Measurements from ENCODE around the gene SNRPD2.

Gene SNRPD2

DNA sequence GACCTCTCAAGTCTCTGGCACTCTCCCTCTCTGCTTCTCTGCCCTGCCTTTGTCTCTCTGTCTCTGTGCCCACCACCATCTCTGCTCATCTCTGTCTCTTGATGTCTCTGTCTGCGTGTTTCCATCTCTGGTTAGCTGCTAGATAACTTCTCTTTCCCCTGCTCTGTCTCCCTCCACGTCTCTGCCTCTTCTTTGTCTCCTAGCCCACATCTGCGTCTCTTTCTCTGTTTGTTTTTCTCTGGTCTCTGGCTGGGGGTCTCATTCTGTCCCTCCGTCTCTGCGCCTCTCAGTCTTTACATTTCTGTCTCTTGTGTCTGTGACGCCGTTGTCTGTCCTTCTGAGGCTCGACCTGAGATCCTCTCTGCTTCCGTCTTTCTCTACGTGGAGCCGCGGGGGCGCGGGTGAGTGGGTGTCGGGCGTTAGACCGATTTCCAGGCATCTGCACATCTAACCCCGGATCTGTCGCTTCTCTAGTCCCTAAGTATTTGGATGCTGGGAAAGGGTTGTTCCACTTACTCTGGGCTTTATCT is 23.3 kb downstream of the SNRPD2 start:
- Histone ChIP-seq H3K27ac (ENCODE audit: low read length) (no peak overlapping the region), H3K36me3 (ENCODE audit: insufficient read depth, low read depth, low read length) (no peaks in the 10 kb centered on the region), H3K4me3 (ENCODE audit: low read length) (peak overlapping the region; percentile 66), H3K4me1 (ENCODE audit: insufficient read depth, low read length) (peaks cover 10% of the 10 kb centered on the region; the same call in 1 of the 2 replicates), H3K9me3 (ENCODE audit: insufficient read depth, low read depth, low read length) (no peaks in the 10 kb centered on the region), H3K9ac (ENCODE audit: low read depth, low read length) (no peak overlapping the region), H3K27me3 (ENCODE audit: insufficient read depth, low read length) (peaks cover 45% of the 10 kb centered on the region)

GRCh38 chr19:45667620-45668341 is 24.0 kb downstream of the SNRPD2 start, which contains the start of gene GIPR:
Gene GIPR (plus strand): TSS chr19:45668221. CDS start chr19:45669521, 1,300 bp downstream.
- no peaks in the 10 kb centered on the region for H3K36me3 ChIP-seq (ENCODE audit: insufficient read depth, low read depth, low read length)
- peak within 1 kb of the TSS; percentile 66 for H3K4me3 ChIP-seq (ENCODE audit: low read length)
- H3K27ac ChIP-seq (ENCODE audit: low read length), result no peak within 1 kb of the TSS
- no peak within 1 kb of the TSS for H3K9ac ChIP-seq (ENCODE audit: low read depth, low read length)
- peaks cover 45% of the 10 kb centered on the region for H3K27me3 ChIP-seq (ENCODE audit: insufficient read depth, low read length)
- H3K4me1 ChIP-seq (ENCODE audit: insufficient read depth, low read length), result peaks cover 10% of the 10 kb centered on the region; the same call in 1 of the 2 replicates
- no peaks in the 10 kb centered on the region for H3K9me3 ChIP-seq (ENCODE audit: insufficient read depth, low read depth, low read length)

- no peaks in the 10 kb centered on the region for H3K9me3 ChIP-seq (ENCODE audit: insufficient read depth, low read depth, low read length)
- H3K27ac ChIP-seq (ENCODE audit: low read length), result no peak overlapping the region
- peaks cover 10% of the 10 kb centered on the region; the same call in 1 of the 2 replicates for H3K4me1 ChIP-seq (ENCODE audit: insufficient read depth, low read length)
- H3K36me3 ChIP-seq (ENCODE audit: insufficient read depth, low read depth, low read length), result no peaks in the 10 kb centered on the region
- H3K27me3 ChIP-seq (ENCODE audit: insufficient read depth, low read length), result peaks cover 24% of the 10 kb centered on the region
- H3K9ac ChIP-seq (ENCODE audit: low read depth, low read length), result no peak overlapping the region
- H3K4me3 ChIP-seq (ENCODE audit: low read length), result no peak overlapping the region
These were observed 27.2 kb downstream of the SNRPD2 start for GRCh38 chr19:45664575-45664974.

GRCh38 chr19:45663800-45664199 is 28.0 kb downstream of the SNRPD2 start:
- Histone ChIP-seq H3K27me3 (ENCODE audit: insufficient read depth, low read length) (peaks cover 16% of the 10 kb centered on the region), H3K36me3 (ENCODE audit: insufficient read depth, low read depth, low read length) (no peaks in the 10 kb centered on the region), H3K27ac (ENCODE audit: low read length) (no peak overlapping the region), H3K9me3 (ENCODE audit: insufficient read depth, low read depth, low read length) (no peaks in the 10 kb centered on the region), H3K4me3 (ENCODE audit: low read length) (no peak overlapping the region), H3K9ac (ENCODE audit: low read depth, low read length) (no peak overlapping the region), H3K4me1 (ENCODE audit: insufficient read depth, low read length) (peaks cover 10% of the 10 kb centered on the region; the same call in 1 of the 2 replicates)

GRCh38 chr19:45660636-45661035 is 31.1 kb downstream of the SNRPD2 start:
- H3K9me3 ChIP-seq (ENCODE audit: insufficient read depth, low read depth, low read length), result no peaks in the 10 kb centered on the region
- no peak overlapping the region for H3K27ac ChIP-seq (ENCODE audit: low read length)
- H3K9ac ChIP-seq (ENCODE audit: low read depth, low read length), result no peak overlapping the region
- no peaks in the 10 kb centered on the region for H3K4me1 ChIP-seq (ENCODE audit: insufficient read depth, low read length)
- H3K36me3 ChIP-seq (ENCODE audit: insufficient read depth, low read depth, low read length), result no peaks in the 10 kb centered on the region
- H3K27me3 ChIP-seq (ENCODE audit: insufficient read depth, low read length), result no peaks in the 10 kb centered on the region; the same call in 1 of the 2 replicates
- H3K4me3 ChIP-seq (ENCODE audit: low read length), result no peak overlapping the region

- Histone ChIP-seq H3K9me3 (ENCODE audit: insufficient read depth, low read depth, low read length) (no peaks in the 10 kb centered on the region), H3K36me3 (ENCODE audit: insufficient read depth, low read depth, low read length) (no peaks in the 10 kb centered on the region), H3K4me3 (ENCODE audit: low read length) (no peak overlapping the region), H3K27me3 (ENCODE audit: insufficient read depth, low read length) (no peaks in the 10 kb centered on the region; the same call in 1 of the 2 replicates), H3K9ac (ENCODE audit: low read depth, low read length) (no peak overlapping the region), H3K27ac (ENCODE audit: low read length) (no peak overlapping the region), H3K4me1 (ENCODE audit: insufficient read depth, low read length) (no peaks in the 10 kb centered on the region)
These were observed 32.5 kb downstream of the SNRPD2 start for GRCh38 chr19:45659096-45659729.

GRCh38 chr19:45657520-45658167 is 34.1 kb downstream of the SNRPD2 start:
- no peak overlapping the region for H3K9ac ChIP-seq (ENCODE audit: low read depth, low read length)
- H3K4me1 ChIP-seq (ENCODE audit: insufficient read depth, low read length), result no peaks in the 10 kb centered on the region
- no peak overlapping the region for H3K4me3 ChIP-seq (ENCODE audit: low read length)
- no peaks in the 10 kb centered on the region for H3K36me3 ChIP-seq (ENCODE audit: insufficient read depth, low read depth, low read length)
- no peaks in the 10 kb centered on the region; the same call in 1 of the 2 replicates for H3K27me3 ChIP-seq (ENCODE audit: insufficient read depth, low read length)
- no peaks in the 10 kb centered on the region for H3K9me3 ChIP-seq (ENCODE audit: insufficient read depth, low read depth, low read length)
- no peak overlapping the region for H3K27ac ChIP-seq (ENCODE audit: low read length)

GRCh38 chr19:45655073-45655472 is 36.7 kb downstream of the SNRPD2 start:
- no peaks in the 10 kb centered on the region for H3K9me3 ChIP-seq (ENCODE audit: insufficient read depth, low read depth, low read length)
- no peaks in the 10 kb centered on the region for H3K36me3 ChIP-seq (ENCODE audit: insufficient read depth, low read depth, low read length)

DNA sequence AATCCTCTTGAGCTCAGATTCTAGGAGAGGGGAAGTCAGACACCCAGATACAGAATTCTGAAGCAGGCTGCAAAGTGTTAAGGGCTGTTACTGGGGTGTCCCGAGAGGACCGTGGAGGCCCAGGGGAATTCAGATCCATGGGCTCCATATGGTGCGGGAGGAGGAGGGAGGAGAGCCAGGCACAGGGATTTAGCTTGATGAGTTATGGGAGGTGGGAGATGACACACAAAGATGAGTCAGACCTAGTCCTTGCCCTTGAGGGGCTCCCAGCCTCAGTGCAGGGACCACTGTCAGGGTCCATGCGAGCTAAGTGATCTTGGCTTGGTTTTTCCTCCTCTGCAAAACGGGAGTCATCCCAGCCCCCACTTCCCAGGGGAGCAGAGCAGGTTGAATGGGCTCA is 38.1 kb downstream of the SNRPD2 start:
- Histone ChIP-seq H3K4me1 (ENCODE audit: insufficient read depth, low read length) (no peaks in the 10 kb centered on the region), H3K27ac (ENCODE audit: low read length) (no peak overlapping the region), H3K27me3 (ENCODE audit: insufficient read depth, low read length) (no peaks in the 10 kb centered on the region), H3K9me3 (ENCODE audit: insufficient read depth, low read depth, low read length) (no peaks in the 10 kb centered on the region), H3K36me3 (ENCODE audit: insufficient read depth, low read depth, low read length) (no peaks in the 10 kb centered on the region), H3K4me3 (ENCODE audit: low read length) (no peak overlapping the region), H3K9ac (ENCODE audit: low read depth, low read length) (no peak overlapping the region)

More at GRCh38 chr19:45655073-45655472, 36.7 kb downstream of the SNRPD2 start:
- Histone ChIP-seq H3K4me1 (ENCODE audit: insufficient read depth, low read length) (no peaks in the 10 kb centered on the region), H3K9ac (ENCODE audit: low read depth, low read length) (no peak overlapping the region), H3K27ac (ENCODE audit: low read length) (no peak overlapping the region), H3K27me3 (ENCODE audit: insufficient read depth, low read length) (no peaks in the 10 kb centered on the region; the same call in 1 of the 2 replicates), H3K4me3 (ENCODE audit: low read length) (no peak overlapping the region)

DNA sequence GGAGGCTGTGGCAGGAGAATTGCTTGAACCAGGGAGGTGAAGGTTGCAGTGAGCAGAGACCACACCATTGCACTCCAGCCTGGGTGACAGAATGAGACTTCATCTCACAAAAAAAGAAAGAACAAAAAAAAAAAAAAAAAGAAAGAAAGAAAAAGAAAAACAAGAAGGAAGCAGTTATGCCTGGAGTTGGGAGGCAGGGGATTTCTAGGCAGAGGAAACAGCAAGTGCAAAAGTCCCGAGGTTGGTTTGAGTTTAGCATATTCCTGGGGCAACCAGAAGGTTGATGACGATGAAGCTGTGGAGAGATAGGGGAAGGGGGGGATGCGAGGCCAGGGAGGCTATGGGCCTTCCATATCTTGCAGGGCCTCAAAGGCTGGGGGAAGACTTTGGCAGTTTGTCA is 41.0 kb downstream of the SNRPD2 start:
- H3K4me1 ChIP-seq (ENCODE audit: insufficient read depth, low read length), result no peaks in the 10 kb centered on the region
- no peak overlapping the region for H3K27ac ChIP-seq (ENCODE audit: low read length)
- H3K4me3 ChIP-seq (ENCODE audit: low read length), result no peak overlapping the region
- no peaks in the 10 kb centered on the region for H3K27me3 ChIP-seq (ENCODE audit: insufficient read depth, low read length)
- no peaks in the 10 kb centered on the region for H3K36me3 ChIP-seq (ENCODE audit: insufficient read depth, low read depth, low read length)
- H3K9me3 ChIP-seq (ENCODE audit: insufficient read depth, low read depth, low read length), result no peaks in the 10 kb centered on the region
- no peak overlapping the region for H3K9ac ChIP-seq (ENCODE audit: low read depth, low read length)

- Histone ChIP-seq H3K27me3 (ENCODE audit: insufficient read depth, low read length) (peaks cover 18% of the 10 kb centered on the region; the same call in 1 of the 2 replicates), H3K9me3 (ENCODE audit: insufficient read depth, low read depth, low read length) (no peaks in the 10 kb centered on the region), H3K36me3 (ENCODE audit: insufficient read depth, low read depth, low read length) (no peaks in the 10 kb centered on the region), H3K9ac (ENCODE audit: low read depth, low read length) (no peak overlapping the region), H3K4me3 (ENCODE audit: low read length) (peak overlapping the region; percentile 63; the same call in 1 of the 2 replicates), H3K27ac (ENCODE audit: low read length) (no peak overlapping the region), H3K4me1 (ENCODE audit: insufficient read depth, low read length) (peaks cover 6% of the 10 kb centered on the region; the same call in 1 of the 2 replicates)
These were observed 45.4 kb downstream of the SNRPD2 start for GRCh38 chr19:45646345-45646698.

Measured in iPS-20b (cell line).